Stimulated activated CD8-positive, alpha-beta memory T cell treated with anti-CD3 and anti-CD28 coated beads, Interleukin-12 subunit alpha, Interleukin-12 subunit beta, amount 100 ng/mL, for 24 hours (primary cell): Measurements from ENCODE around the gene SMCO3.
A peak's percentile ranks its signal among the peaks of the same experiment; 100 is the strongest.

ENCODE experiments used
- DNase-seq: peaks from one replicate; pipeline ENCODE4 v3.0.0-alpha.2; 2020; ENCODE audit errors: extremely low read depth

Gene SMCO3

GRCh38 chr12:14827043-14827442 is 13.1 kb upstream of the SMCO3 start:
- DNase-seq: no peak

GRCh38 chr12:14826491-14826890 is 12.5 kb upstream of the SMCO3 start:
- no peak for DNase-seq

- DNase-seq: no peak
These were observed 11.3 kb upstream of the SMCO3 start for GRCh38 chr12:14825256-14825655.

- no peak for DNase-seq
These were observed 10.1 kb upstream of the SMCO3 start for GRCh38 chr12:14824012-14824634.

GRCh38 chr12:14811486-14811885 is 2.5 kb downstream of the SMCO3 start:
- no peak for DNase-seq

GRCh38 chr12:14810953-14811483 is 3.0 kb downstream of the SMCO3 start:
- no peak for DNase-seq

GRCh38 chr12:14810167-14810952 is 3.6 kb downstream of the SMCO3 start:
- DNase-seq: no peak

GRCh38 chr12:14803830-14804160 is 10.2 kb downstream of the SMCO3 start:
- DNase-seq: no peak

- peak; percentile 67 for DNase-seq
These were observed 10.8 kb downstream of the SMCO3 start, which contains the start of the genes C12orf60 and WBP11 for GRCh38 chr12:14803011-14803829. Gene C12orf60, plus strand, starts transcription at chr12:14803670. Its CDS starts 19,266 bp downstream, at chr12:14822936. Gene WBP11, minus strand, starts transcription at chr12:14803478. Its CDS starts 2,095 bp downstream, at chr12:14801383.

- DNase-seq: no peak
These were observed 11.3 kb downstream of the SMCO3 start for GRCh38 chr12:14802721-14803010.

- no peak for DNase-seq
These were observed 11.7 kb downstream of the SMCO3 start for GRCh38 chr12:14802247-14802646.

GRCh38 chr12:14795028-14795448 is 18.9 kb downstream of the SMCO3 start:
- no peak for DNase-seq

GRCh38 chr12:14785568-14785967 is 28.4 kb downstream of the SMCO3 start:
- no peak for DNase-seq

GRCh38 chr12:14784471-14784870 is 29.5 kb downstream of the SMCO3 start:
- no peak for DNase-seq

- DNase-seq: no peak
These were observed 31.2 kb downstream of the SMCO3 start for GRCh38 chr12:14782756-14783155.

GRCh38 chr12:14781563-14781962 is 32.4 kb downstream of the SMCO3 start:
- DNase-seq: no peak

- DNase-seq: no peak
These were observed 33.1 kb downstream of the SMCO3 start for GRCh38 chr12:14780859-14781258.

- no peak for DNase-seq
These were observed 34.1 kb downstream of the SMCO3 start for GRCh38 chr12:14779834-14780233.

GRCh38 chr12:14777271-14777670 is 36.7 kb downstream of the SMCO3 start:
- no peak for DNase-seq

- DNase-seq: no peak
These were observed 37.6 kb downstream of the SMCO3 start for GRCh38 chr12:14776236-14776961.

GRCh38 chr12:14775636-14775980 is 38.4 kb downstream of the SMCO3 start:
- DNase-seq: no peak
